ENCODE data around the gene PAGR1. TPM values are rescaled to one million over a fixed set of nuclear protein-coding genes. Genes with fewer than 3 reads are reported as not detected.
A peak's percentile ranks its signal among the peaks of the same experiment; 100 is the strongest.

Gene PAGR1
- total and polyA plus RNA-seq, 9 of the 15 experiments (the other 6 are each of a cell fraction or from before 2014, with no cell fraction given): 1.4 to 58.2 (median 16.8) TPM

- TF ChIP-seq RERE (CRISPR knock-in tag; IDR thresholded peaks at IDR 0.05; ENCODE audit: borderline replicate concordance): no peak
- no peak for TF ChIP-seq DMBX1 (CRISPR knock-in tag; IDR thresholded peaks at IDR 0.05; ENCODE audit: borderline replicate concordance)
- no peak for TF ChIP-seq E2F8 (IDR thresholded peaks at IDR 0.05; ENCODE audit: low read depth, partially characterized antibody)
- no peak for TF ChIP-seq ZNF274 (IDR thresholded peaks at IDR 0.05; ENCODE audit: borderline replicate concordance, low read depth, low read length)
- TF ChIP-seq ZBTB17 (CRISPR knock-in tag; IDR thresholded peaks at IDR 0.05): no peak
- peak in 1 of 3 experiments; percentile 13 for TF ChIP-seq YY1 (IDR thresholded peaks at IDR 0.05; ENCODE audit: borderline replicate concordance in 1 of 3, control insufficient read depth in 1 of 3, extremely low read depth in 1 of 3, insufficient read depth in 3 of 3, insufficient read length in 1 of 3, insufficient replicate concordance in 2 of 3, low read depth in 1 of 3, low read length in 2 of 3)
- TF ChIP-seq ETS2 (tag; IDR thresholded peaks at IDR 0.05; ENCODE audit: borderline replicate concordance, poor library complexity, severe bottlenecking): no peak
- TF ChIP-seq ZNF740 (CRISPR knock-in tag; IDR thresholded peaks at IDR 0.05): no peak
- no peak for TF ChIP-seq ZNF740 (tag; IDR thresholded peaks at IDR 0.05)
- no peak for TF ChIP-seq CC2D1A (IDR thresholded peaks at IDR 0.05)
- peak; percentile 59 for TF ChIP-seq PRDM10 (IDR thresholded peaks at IDR 0.05; ENCODE audit: partially characterized antibody)
These were observed 916 bp downstream of the PAGR1 start (continued) for GRCh38 chr16:29816694-29817441.

Measured in K562 (cell line).